Measurements from ENCODE around the gene SLC38A1.

The SLC38A1 gene

GRCh38 chr12:46219877-46220655, 48.8 kb downstream of the SLC38A1 start (continued):
- TF ChIP-seq PATZ1 (CRISPR knock-in tag; IDR thresholded peaks at IDR 0.05; ENCODE audit: borderline replicate concordance) (peak; percentile 77; the same call in 1 of the 2 replicates), GLIS3 (CRISPR knock-in tag; IDR thresholded peaks at IDR 0.05) (no peak), ZNF8 (CRISPR knock-in tag; IDR thresholded peaks at IDR 0.05) (no peak), CSDC2 (CRISPR knock-in tag; IDR thresholded peaks at IDR 0.05) (no peak), ZNF70 (CRISPR knock-in tag; IDR thresholded peaks at IDR 0.05) (no peak)
- TF ChIP-seq, protein P1, sequence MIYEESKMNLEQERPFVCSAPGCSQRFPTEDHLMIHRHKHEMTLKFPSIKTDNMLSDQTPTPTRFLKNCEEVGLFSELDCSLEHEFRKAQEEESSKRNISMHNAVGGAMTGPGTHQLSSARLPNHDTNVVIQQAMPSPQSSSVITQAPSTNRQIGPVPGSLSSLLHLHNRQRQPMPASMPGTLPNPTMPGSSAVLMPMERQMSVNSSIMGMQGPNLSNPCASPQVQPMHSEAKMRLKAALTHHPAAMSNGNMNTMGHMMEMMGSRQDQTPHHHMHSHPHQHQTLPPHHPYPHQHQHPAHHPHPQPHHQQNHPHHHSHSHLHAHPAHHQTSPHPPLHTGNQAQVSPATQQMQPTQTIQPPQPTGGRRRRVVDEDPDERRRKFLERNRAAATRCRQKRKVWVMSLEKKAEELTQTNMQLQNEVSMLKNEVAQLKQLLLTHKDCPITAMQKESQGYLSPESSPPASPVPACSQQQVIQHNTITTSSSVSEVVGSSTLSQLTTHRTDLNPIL (CRISPR knock-in tag; IDR thresholded peaks at IDR 0.05; ENCODE audit: low read depth), result no peak

GRCh38 chr12:46219132-46219876, 49.5 kb downstream of the SLC38A1 start:
- no peak for ATAC-seq
- TF ChIP-seq ZNF70 (CRISPR knock-in tag; IDR thresholded peaks at IDR 0.05) (no peak), PPARA (CRISPR knock-in tag; IDR thresholded peaks at IDR 0.05; ENCODE audit: borderline replicate concordance) (no peak)
- TF ChIP-seq, protein P1 (CRISPR knock-in tag; IDR thresholded peaks at IDR 0.05; ENCODE audit: low read depth), result no peak

DNA sequence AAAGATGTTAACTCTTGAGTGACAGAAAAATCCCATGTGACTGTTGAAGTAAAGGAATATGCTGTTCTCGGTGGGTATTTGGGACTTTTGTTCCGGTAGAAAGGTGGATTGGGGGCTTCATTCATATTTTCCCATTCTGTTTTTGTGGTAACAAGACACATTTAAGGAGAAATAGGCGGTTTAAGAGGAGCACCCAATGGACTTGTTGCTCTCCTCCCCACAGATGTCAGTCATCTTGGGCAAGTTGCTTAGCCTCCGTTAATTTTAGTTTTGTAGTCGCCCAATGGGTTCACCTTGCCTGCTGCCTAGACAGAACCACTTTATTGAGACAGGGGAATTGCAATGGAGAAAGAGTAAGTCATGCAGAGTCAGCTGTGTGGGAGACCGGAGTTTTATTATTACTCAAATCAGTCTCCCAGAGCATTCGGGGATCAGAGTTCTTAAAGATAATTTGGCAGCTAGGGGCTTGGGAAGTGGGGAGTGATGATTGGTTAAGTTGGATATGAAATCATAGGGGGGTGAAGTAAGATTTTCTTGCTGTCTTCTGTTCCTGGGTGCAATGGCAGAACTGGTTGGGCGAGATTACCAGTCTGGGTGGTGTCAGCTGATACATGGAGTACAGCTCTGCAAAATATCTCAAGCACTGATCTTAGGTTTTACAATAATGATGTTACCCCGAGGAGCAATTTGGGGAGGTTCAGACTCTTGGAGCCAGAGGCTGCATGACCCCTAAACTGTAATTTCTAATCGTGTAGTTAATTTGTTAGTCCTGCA, 50.3 kb downstream of the SLC38A1 start:
- TF ChIP-seq GLIS3 (CRISPR knock-in tag; IDR thresholded peaks at IDR 0.05) (no peak), SNAI2 (CRISPR knock-in tag; IDR thresholded peaks at IDR 0.05) (no peak), ZFP3 (CRISPR knock-in tag; IDR thresholded peaks at IDR 0.05) (no peak), CSDC2 (CRISPR knock-in tag; IDR thresholded peaks at IDR 0.05) (no peak), TCF4 (CRISPR knock-in tag; IDR thresholded peaks at IDR 0.05; ENCODE audit: borderline replicate concordance) (no peak), ARNTL (CRISPR knock-in tag; IDR thresholded peaks at IDR 0.05; ENCODE audit: borderline replicate concordance, low read depth) (no peak), TOX (CRISPR knock-in tag; IDR thresholded peaks at IDR 0.05; ENCODE audit: borderline replicate concordance) (no peak), ISL1 (CRISPR knock-in tag; IDR thresholded peaks at IDR 0.05) (no peak), POU6F1 (CRISPR knock-in tag; IDR thresholded peaks at IDR 0.05; ENCODE audit: borderline replicate concordance, low read depth) (no peak)
- ATAC-seq, result no peak

- no peak for ATAC-seq
- TF ChIP-seq SNAI2 (CRISPR knock-in tag; IDR thresholded peaks at IDR 0.05) (0 out of 2 replicates have a peak, but pooled peaks have one; percentile 26), ISL1 (CRISPR knock-in tag; IDR thresholded peaks at IDR 0.05) (no peak), PPARA (CRISPR knock-in tag; IDR thresholded peaks at IDR 0.05; ENCODE audit: borderline replicate concordance) (no peak)
Measured at GRCh38 chr12:46217541-46218321, 51.1 kb downstream of the SLC38A1 start.
